ENCODE results near the gene HES4.
A peak's percentile ranks its signal among the peaks of the same experiment; 100 is the strongest.

DNA sequence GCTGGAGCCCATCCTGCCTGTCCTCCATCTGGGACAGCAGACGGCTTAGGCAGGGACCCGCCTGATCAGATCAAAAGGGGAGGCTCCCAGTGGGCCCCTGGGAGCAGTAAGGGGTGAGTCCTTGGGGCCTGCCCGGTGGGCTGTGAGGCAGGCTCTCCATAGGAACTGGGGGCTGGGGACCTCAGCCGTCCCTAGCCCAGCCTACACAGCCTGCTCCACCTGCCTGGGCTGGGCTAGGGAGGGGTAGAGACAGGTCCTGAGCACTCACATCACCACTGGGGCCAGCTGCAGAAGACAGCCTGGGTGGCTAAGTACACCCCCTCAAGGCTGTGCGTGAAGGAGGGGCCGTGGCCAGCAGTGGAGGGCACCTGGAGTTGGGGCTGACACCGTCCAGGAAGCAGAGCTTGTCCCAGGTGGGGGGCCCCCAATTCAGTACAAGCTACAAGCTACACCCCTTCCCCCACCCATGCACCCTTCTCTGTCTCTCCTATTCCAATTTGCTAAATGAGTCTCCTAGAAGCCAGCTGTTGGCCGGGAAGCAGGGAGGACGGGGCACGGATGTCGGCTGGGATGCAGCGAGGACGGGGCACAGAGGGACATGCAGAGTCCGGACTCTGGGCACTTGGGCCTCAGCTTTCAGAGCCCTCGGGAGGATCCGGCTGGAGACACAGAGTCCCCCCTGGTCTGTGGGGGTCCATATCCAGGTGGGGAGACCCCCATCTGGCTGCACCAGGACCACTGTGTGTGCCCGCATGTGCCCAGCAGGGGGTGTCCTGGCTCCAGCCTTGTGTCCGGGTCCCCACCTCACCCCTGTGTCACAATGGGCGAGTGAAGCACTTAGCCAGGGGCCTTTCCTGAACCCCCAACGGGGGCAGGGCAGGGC, 15.1 kb upstream of the HES4 start:
- TF ChIP-seq, protein P1, sequence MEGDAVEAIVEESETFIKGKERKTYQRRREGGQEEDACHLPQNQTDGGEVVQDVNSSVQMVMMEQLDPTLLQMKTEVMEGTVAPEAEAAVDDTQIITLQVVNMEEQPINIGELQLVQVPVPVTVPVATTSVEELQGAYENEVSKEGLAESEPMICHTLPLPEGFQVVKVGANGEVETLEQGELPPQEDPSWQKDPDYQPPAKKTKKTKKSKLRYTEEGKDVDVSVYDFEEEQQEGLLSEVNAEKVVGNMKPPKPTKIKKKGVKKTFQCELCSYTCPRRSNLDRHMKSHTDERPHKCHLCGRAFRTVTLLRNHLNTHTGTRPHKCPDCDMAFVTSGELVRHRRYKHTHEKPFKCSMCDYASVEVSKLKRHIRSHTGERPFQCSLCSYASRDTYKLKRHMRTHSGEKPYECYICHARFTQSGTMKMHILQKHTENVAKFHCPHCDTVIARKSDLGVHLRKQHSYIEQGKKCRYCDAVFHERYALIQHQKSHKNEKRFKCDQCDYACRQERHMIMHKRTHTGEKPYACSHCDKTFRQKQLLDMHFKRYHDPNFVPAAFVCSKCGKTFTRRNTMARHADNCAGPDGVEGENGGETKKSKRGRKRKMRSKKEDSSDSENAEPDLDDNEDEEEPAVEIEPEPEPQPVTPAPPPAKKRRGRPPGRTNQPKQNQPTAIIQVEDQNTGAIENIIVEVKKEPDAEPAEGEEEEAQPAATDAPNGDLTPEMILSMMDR (IDR thresholded peaks at IDR 0.05) = peak; percentile 8 to 45 (median 24)
- no peak for TF ChIP-seq POLR2A (IDR thresholded peaks at IDR 0.05)
